ENCODE results near the gene CCBE1.

CCBE1 gene

GRCh38 chr18:59517446-59518165 is 179.6 kb downstream of the CCBE1 start:
- TF ChIP-seq REST (IDR thresholded peaks at IDR 0.05; ENCODE audit: low read depth) (peak; percentile 88), RAD21 (IDR thresholded peaks at IDR 0.05; ENCODE audit: low read depth) (no peak)

GRCh38 chr18:59516356-59517155 is 180.7 kb downstream of the CCBE1 start:
- TF ChIP-seq USF1 (IDR thresholded peaks at IDR 0.05) = no peak
- no peak for TF ChIP-seq CEBPB (IDR thresholded peaks at IDR 0.05)
- TF ChIP-seq CREB1 (IDR thresholded peaks at IDR 0.05; ENCODE audit: low read depth) = no peak
- TF ChIP-seq TEAD4 (IDR thresholded peaks at IDR 0.05) = no peak

- TF ChIP-seq EGR1 (IDR thresholded peaks at IDR 0.05) (no peak), USF1 (IDR thresholded peaks at IDR 0.05) (no peak), ZBTB7A (IDR thresholded peaks at IDR 0.05; ENCODE audit: low read depth) (no peak), FOXM1 (IDR thresholded peaks at IDR 0.05; ENCODE audit: borderline replicate concordance, low read depth) (no peak), CREB1 (IDR thresholded peaks at IDR 0.05; ENCODE audit: low read depth) (no peak), EP300 (IDR thresholded peaks at IDR 0.05; ENCODE audit: borderline replicate concordance) (no peak), CEBPB (IDR thresholded peaks at IDR 0.05) (no peak), TCF12 (IDR thresholded peaks at IDR 0.05; ENCODE audit: low read depth) (no peak), YY1 (IDR thresholded peaks at IDR 0.05; ENCODE audit: low read depth) (no peak), TAF1 (IDR thresholded peaks at IDR 0.05; ENCODE audit: low read depth) (no peak), NFIC (IDR thresholded peaks at IDR 0.05) (no peak), RAD21 (IDR thresholded peaks at IDR 0.05; ENCODE audit: low read depth) (no peak), REST (IDR thresholded peaks at IDR 0.05; ENCODE audit: low read depth) (no peak), MAX (IDR thresholded peaks at IDR 0.05) (no peak), TEAD4 (IDR thresholded peaks at IDR 0.05) (no peak)
Measured at GRCh38 chr18:59515147-59515546, 182.1 kb downstream of the CCBE1 start.

- TF ChIP-seq NFIC (IDR thresholded peaks at IDR 0.05) (no peak), EGR1 (IDR thresholded peaks at IDR 0.05) (no peak), TCF12 (IDR thresholded peaks at IDR 0.05; ENCODE audit: low read depth) (no peak), CREB1 (IDR thresholded peaks at IDR 0.05; ENCODE audit: low read depth) (no peak)
Measured at GRCh38 chr18:59514203-59514602, 183.0 kb downstream of the CCBE1 start.

GRCh38 chr18:59512025-59512755 is 185.0 kb downstream of the CCBE1 start:
- TF ChIP-seq EP300 (IDR thresholded peaks at IDR 0.05; ENCODE audit: borderline replicate concordance) (no peak), TAF1 (IDR thresholded peaks at IDR 0.05; ENCODE audit: low read depth) (no peak), CREB1 (IDR thresholded peaks at IDR 0.05; ENCODE audit: low read depth) (no peak), REST (IDR thresholded peaks at IDR 0.05; ENCODE audit: low read depth) (no peak), YY1 (IDR thresholded peaks at IDR 0.05; ENCODE audit: low read depth) (no peak), ZBTB7A (IDR thresholded peaks at IDR 0.05; ENCODE audit: low read depth) (no peak), USF1 (IDR thresholded peaks at IDR 0.05) (no peak), CEBPB (IDR thresholded peaks at IDR 0.05) (no peak), MAX (IDR thresholded peaks at IDR 0.05) (no peak), EGR1 (IDR thresholded peaks at IDR 0.05) (no peak), FOXM1 (IDR thresholded peaks at IDR 0.05; ENCODE audit: borderline replicate concordance, low read depth) (no peak), TEAD4 (IDR thresholded peaks at IDR 0.05) (no peak), NFIC (IDR thresholded peaks at IDR 0.05) (no peak)

Data from Ishikawa (cell line).